ENCODE data around the gene CELF1.

DNA sequence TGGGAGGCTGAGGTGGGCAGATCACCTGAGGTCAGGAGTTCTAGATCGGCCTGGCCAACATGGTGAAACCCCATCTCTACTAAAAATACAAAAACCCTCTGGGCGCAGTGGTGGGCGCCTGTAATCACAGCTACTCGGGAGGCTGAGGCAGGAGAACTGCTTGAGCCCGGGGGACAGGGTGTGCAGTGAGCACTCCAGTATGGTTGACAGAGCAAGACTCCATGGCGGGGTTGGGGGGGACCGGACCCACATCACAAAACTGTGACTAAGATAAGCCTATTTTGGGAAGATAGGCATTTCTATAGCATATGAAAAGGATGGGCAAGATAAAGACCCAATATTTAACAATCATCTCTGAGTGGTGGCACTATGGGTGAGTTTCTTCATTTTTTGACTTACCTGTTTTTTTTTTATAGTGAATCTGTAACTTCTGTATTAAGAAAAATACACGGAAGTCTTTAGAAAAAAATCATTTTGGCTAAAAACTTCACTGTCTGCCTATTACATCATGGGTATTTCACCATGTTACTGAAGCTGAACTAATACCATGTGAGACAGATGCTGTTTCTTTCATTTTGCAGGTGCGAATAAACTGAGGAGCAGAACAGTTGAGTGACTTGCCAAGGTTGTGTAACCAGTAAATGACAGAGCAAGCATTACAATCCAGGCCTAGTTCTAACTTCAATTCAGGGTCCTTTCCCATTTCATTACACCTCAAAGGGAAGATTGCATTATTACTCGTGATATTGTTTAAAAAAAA lies 2.5 kb downstream of the CELF1 start:
- TF ChIP-seq, protein P1, sequence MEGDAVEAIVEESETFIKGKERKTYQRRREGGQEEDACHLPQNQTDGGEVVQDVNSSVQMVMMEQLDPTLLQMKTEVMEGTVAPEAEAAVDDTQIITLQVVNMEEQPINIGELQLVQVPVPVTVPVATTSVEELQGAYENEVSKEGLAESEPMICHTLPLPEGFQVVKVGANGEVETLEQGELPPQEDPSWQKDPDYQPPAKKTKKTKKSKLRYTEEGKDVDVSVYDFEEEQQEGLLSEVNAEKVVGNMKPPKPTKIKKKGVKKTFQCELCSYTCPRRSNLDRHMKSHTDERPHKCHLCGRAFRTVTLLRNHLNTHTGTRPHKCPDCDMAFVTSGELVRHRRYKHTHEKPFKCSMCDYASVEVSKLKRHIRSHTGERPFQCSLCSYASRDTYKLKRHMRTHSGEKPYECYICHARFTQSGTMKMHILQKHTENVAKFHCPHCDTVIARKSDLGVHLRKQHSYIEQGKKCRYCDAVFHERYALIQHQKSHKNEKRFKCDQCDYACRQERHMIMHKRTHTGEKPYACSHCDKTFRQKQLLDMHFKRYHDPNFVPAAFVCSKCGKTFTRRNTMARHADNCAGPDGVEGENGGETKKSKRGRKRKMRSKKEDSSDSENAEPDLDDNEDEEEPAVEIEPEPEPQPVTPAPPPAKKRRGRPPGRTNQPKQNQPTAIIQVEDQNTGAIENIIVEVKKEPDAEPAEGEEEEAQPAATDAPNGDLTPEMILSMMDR (IDR thresholded peaks at IDR 0.05), result no peak
- no peak for TF ChIP-seq POLR2A (IDR thresholded peaks at IDR 0.05)
